Neural progenitor cell (in vitro differentiated cells): ENCODE data around the gene PPHLN1.

Source experiments
- EZH2 ChIP-seq: fragments of 200-600 bp; sonication (generic); IDR thresholded peaks from 2 replicates; pipeline ENCODE4 v1.6.1; 2017; ENCODE audit warnings: antibody characterized with exemption, mild to moderate bottlenecking, moderate library complexity
- TF ChIP-seq, protein P1 (sequence below): fragments of 200-600 bp; sonication (generic); IDR thresholded peaks from 2 replicates; pipeline ENCODE4 v1.5.1; 2017; ENCODE audit warnings: antibody characterized with exemption, mild to moderate bottlenecking

DNA sequence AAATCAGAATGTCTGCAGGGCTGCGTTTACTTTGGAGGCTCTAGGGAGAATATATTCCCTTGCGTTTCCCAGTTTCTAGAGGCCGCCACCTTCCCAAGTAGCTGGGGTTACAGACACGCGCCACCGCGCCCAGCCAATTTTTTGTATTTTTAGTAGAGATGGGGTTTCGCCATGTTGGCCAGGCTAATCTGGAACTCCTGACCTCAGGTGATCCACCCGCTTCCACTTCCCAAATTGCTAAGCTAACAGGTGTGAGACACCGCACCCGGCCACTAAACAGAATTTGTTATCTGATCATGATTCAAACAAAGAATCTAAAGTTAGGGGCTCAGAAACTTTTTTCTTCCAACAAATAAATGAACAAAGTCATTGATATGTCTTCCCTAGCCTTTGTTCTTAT is 114.6 kb downstream of the PPHLN1 start:
- no peak for TF ChIP-seq EZH2
- TF ChIP-seq, protein P1, sequence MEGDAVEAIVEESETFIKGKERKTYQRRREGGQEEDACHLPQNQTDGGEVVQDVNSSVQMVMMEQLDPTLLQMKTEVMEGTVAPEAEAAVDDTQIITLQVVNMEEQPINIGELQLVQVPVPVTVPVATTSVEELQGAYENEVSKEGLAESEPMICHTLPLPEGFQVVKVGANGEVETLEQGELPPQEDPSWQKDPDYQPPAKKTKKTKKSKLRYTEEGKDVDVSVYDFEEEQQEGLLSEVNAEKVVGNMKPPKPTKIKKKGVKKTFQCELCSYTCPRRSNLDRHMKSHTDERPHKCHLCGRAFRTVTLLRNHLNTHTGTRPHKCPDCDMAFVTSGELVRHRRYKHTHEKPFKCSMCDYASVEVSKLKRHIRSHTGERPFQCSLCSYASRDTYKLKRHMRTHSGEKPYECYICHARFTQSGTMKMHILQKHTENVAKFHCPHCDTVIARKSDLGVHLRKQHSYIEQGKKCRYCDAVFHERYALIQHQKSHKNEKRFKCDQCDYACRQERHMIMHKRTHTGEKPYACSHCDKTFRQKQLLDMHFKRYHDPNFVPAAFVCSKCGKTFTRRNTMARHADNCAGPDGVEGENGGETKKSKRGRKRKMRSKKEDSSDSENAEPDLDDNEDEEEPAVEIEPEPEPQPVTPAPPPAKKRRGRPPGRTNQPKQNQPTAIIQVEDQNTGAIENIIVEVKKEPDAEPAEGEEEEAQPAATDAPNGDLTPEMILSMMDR, result no peak
